ENCODE results near the gene SRPX2. TPM values are rescaled to one million over a fixed set of nuclear protein-coding genes. Genes with fewer than 3 reads are reported as not detected.

SRPX2 gene
- total RNA-seq, 1 experiment from 2014 or later, result 2.4 TPM

- Histone ChIP-seq H3K4me1 (ENCODE audit: control insufficient read depth in 1 of 2, insufficient read depth in 2 of 2, low read length in 2 of 2) (no peaks in the 10 kb centered on the region), H3K27ac (ENCODE audit: low read depth, low read length) (no peak overlapping the region), H4K20me1 (ENCODE audit: insufficient read depth) (no peaks in the 10 kb centered on the region), H3K27me3 (ENCODE audit: insufficient read depth, low read length) (no peaks in the 10 kb centered on the region), H3K9ac (ENCODE audit: low read length) (no peak overlapping the region), H3K9me3 (ENCODE audit: control insufficient read depth in 1 of 2, insufficient read depth in 1 of 2, low read depth in 1 of 2, low read length in 2 of 2) (no peaks in the 10 kb centered on the region), H3K36me3 (ENCODE audit: control insufficient read depth in 1 of 2, insufficient read depth in 2 of 2, low read length in 2 of 2) (no peaks in the 10 kb centered on the region), H2AFZ (ENCODE audit: low read depth, low read length, poor library complexity, severe bottlenecking) (no peak overlapping the region), H3K79me2 (ENCODE audit: insufficient read depth, low read length) (no peaks in the 10 kb centered on the region), H3K9me2 (ENCODE audit: insufficient read depth) (no peaks in the 10 kb centered on the region), H3K4me3 (replicated peaks in 1 of 2; ENCODE audit: low read depth in 1 of 2, low read length in 2 of 2) (no peak overlapping the region), H3K4me2 (ENCODE audit: low read length) (no peak overlapping the region)
- no peak for DNase-seq (ENCODE audit: low read depth, low spot score)
- ChIA-PET RAD21 (ENCODE audit: low non-redundant PET in 1 of 2, low total read pairs in 2 of 2, uncharacterized antibody in 2 of 2, unreplicated experiment in 2 of 2) (no interaction called here), POLR2A (no interaction called here), CTCF (no interaction called here)
- no peak for ATAC-seq
- intact Hi-C loops (cut with micrococcal nuclease), result no loop called here
- no TSS peak for BruUV-seq (replicated peaks)
- TF ChIP-seq MAX (IDR thresholded peaks at IDR 0.05), result no peak
- TF ChIP-seq ELF1 (IDR thresholded peaks at IDR 0.05; ENCODE audit: borderline replicate concordance, low read depth), result no peak
- TF ChIP-seq FOSL1 (IDR thresholded peaks at IDR 0.05; ENCODE audit: low read depth), result no peak
- TF ChIP-seq EZH2 (IDR thresholded peaks at IDR 0.05), result no peak
- TF ChIP-seq EGR1 (IDR thresholded peaks at IDR 0.05; ENCODE audit: low read depth), result no peak
- TF ChIP-seq ATF3 (IDR thresholded peaks at IDR 0.05), result no peak
- no peak for TF ChIP-seq RAD21 (IDR thresholded peaks at IDR 0.05; ENCODE audit: low read depth)
- TF ChIP-seq JUND (IDR thresholded peaks at IDR 0.05), result no peak
- no peak for TF ChIP-seq ZBTB33 (IDR thresholded peaks at IDR 0.05; ENCODE audit: extremely low read depth, insufficient replicate concordance, low read length)
- TF ChIP-seq ZNF274 (IDR thresholded peaks at IDR 0.05; ENCODE audit: low read depth, low read length), result no peak
- TF ChIP-seq REST (IDR thresholded peaks at IDR 0.05; ENCODE audit: low read depth), result no peak
- no peak for TF ChIP-seq CTCF (IDR thresholded peaks at IDR 0.05 in 2 of 3, conservative IDR thresholded peaks at IDR 0.05 in 1 of 3; ENCODE audit: borderline replicate concordance in 1 of 3, insufficient read depth in 1 of 3, low read depth in 2 of 3, low read length in 2 of 3)
- no peak for TF ChIP-seq TCF7L2 (IDR thresholded peaks at IDR 0.05; ENCODE audit: borderline replicate concordance, extremely low read depth, insufficient read depth, insufficient read length)
- no peak for TF ChIP-seq POLR2A (IDR thresholded peaks at IDR 0.05; ENCODE audit: borderline replicate concordance, extremely low read depth, insufficient read depth, insufficient read length)
- TF ChIP-seq YY1 (IDR thresholded peaks at IDR 0.05; ENCODE audit: extremely low read depth, insufficient replicate concordance, low read depth, low read length), result no peak
- TF ChIP-seq CEBPB (IDR thresholded peaks at IDR 0.05; ENCODE audit: low read depth), result no peak
These were observed 73.4 kb downstream of the SRPX2 start for GRCh38 chrX:100717363-100717762.

All from HCT116 (cell line).